GM21529 (cell line): ENCODE data around the gene QARS1.
A peak's percentile ranks its signal among the peaks of the same experiment; 100 is the strongest.

Experiments
- ATAC-seq: cut with Tn5 transposase; IDR thresholded peaks from one replicate; pipeline ENCODE4 v1.9.1; 2021; ENCODE audit not compliant: unreplicated experiment

Gene QARS1

GRCh38 chr3:49104427-49105291 is at the start of gene QARS1:
Gene QARS1 (minus strand): TSS chr3:49104757. CDS start chr3:49104733, 24 bp downstream.
- ATAC-seq: peak; percentile 85

- no peak for ATAC-seq
Observed at GRCh38 chr3:49153349-49153912, 48.9 kb upstream of the QARS1 start.

GRCh38 chr3:49151610-49152009 is 47.1 kb upstream of the QARS1 start:
- no peak for ATAC-seq

GRCh38 chr3:49148159-49148558 is 43.6 kb upstream of the QARS1 start:
- no peak for ATAC-seq

- no peak for ATAC-seq
Observed at GRCh38 chr3:49140080-49140479, 35.5 kb upstream of the QARS1 start.

- ATAC-seq: no peak
Observed at GRCh38 chr3:49135499-49135898, 30.9 kb upstream of the QARS1 start.

GRCh38 chr3:49134471-49135265 is 30.1 kb upstream of the QARS1 start:
- ATAC-seq: no peak

GRCh38 chr3:49133226-49133951 is 28.8 kb upstream of the QARS1 start:
- ATAC-seq: no peak

GRCh38 chr3:49132437-49133225 is 28.1 kb upstream of the QARS1 start, which contains the start of gene LAMB2:
Gene LAMB2 (minus strand): TSS chr3:49133050. CDS start chr3:49132867, 183 bp downstream.
- no peak for ATAC-seq

- no peak for ATAC-seq
Observed at GRCh38 chr3:49132073-49132436, 27.5 kb upstream of the QARS1 start.

GRCh38 chr3:49131576-49131975 is 27.0 kb upstream of the QARS1 start:
- ATAC-seq: no peak

GRCh38 chr3:49131040-49131439 is 26.5 kb upstream of the QARS1 start:
- ATAC-seq: no peak

- ATAC-seq: no peak
Observed at GRCh38 chr3:49124991-49125670, 20.6 kb upstream of the QARS1 start.

GRCh38 chr3:49124203-49124602 is 19.6 kb upstream of the QARS1 start:
- no peak for ATAC-seq

- no peak for ATAC-seq
Observed at GRCh38 chr3:49123687-49124086, 19.1 kb upstream of the QARS1 start.

- ATAC-seq: no peak
Observed at GRCh38 chr3:49122886-49123545, 18.5 kb upstream of the QARS1 start.

- ATAC-seq: no peak
Observed at GRCh38 chr3:49122451-49122850, 17.9 kb upstream of the QARS1 start.

GRCh38 chr3:49122022-49122421 is 17.5 kb upstream of the QARS1 start:
- ATAC-seq: no peak

- no peak for ATAC-seq
Observed at GRCh38 chr3:49121132-49121736, 16.7 kb upstream of the QARS1 start.
